Measurements from ENCODE around the gene PIP4K2A.

The PIP4K2A gene

DNA sequence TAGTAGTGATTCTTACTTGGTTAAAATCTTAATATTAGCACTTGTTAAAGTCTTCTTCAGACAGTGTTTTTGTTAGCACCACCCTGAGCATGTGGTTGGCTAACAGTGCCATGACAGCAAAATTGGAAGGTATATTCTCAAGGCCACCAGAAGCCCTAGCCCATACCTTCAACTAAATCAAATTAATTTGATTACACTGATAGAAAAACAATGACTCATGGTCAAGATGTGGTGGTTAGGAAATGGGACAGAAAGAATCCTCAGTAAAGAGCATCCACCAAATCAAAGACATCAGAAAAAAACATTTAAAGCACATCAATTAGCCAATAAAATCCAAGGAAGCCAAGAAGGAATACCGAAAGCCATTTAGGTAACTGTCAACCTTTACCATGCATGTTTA lies 75.5 kb downstream of the PIP4K2A start:
- ChIA-PET CTCF (no interaction called here), POLR2A (no interaction called here)
- TF ChIP-seq TARDBP (IDR thresholded peaks at IDR 0.05) (no peak), NFRKB (IDR thresholded peaks at IDR 0.05) (no peak), HDGF (IDR thresholded peaks at IDR 0.05; ENCODE audit: borderline replicate concordance) (no peak), BHLHE40 (IDR thresholded peaks at IDR 0.05; ENCODE audit: borderline replicate concordance) (no peak), ARNT (IDR thresholded peaks at IDR 0.05) (no peak), FOXA1 (IDR thresholded peaks at IDR 0.05) (no peak), SP1 (IDR thresholded peaks at IDR 0.05) (no peak), L3MBTL2 (conservative IDR thresholded peaks at IDR 0.05) (no peak), CTBP1 (IDR thresholded peaks at IDR 0.05; ENCODE audit: borderline replicate concordance) (no peak)
- TF ChIP-seq, protein P1, sequence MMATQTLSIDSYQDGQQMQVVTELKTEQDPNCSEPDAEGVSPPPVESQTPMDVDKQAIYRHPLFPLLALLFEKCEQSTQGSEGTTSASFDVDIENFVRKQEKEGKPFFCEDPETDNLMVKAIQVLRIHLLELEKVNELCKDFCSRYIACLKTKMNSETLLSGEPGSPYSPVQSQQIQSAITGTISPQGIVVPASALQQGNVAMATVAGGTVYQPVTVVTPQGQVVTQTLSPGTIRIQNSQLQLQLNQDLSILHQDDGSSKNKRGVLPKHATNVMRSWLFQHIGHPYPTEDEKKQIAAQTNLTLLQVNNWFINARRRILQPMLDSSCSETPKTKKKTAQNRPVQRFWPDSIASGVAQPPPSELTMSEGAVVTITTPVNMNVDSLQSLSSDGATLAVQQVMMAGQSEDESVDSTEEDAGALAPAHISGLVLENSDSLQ (IDR thresholded peaks at IDR 0.05): no peak
- no peak for DNase-seq (ENCODE audit: extremely low spot score)

DNA sequence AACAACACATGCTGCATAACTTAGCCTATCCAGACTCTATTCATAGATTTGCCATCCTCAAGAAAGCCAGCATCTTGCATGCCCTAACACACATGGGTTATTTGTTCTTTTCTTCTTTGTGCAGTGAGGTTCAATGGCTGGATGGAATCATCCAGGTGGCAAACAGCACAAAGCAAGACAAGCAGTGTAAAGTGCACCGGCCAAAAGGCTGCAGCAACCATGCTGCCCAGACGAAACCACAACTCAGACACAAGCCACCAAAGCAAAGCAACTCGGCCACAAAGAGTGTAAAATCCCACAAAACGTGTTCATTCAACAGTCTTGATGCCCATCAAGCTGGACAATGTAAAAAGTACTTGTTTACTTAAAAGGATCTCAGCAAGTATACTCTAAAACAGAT lies 76.9 kb downstream of the PIP4K2A start:
- POLR2A ChIA-PET: no interaction called here
- TF ChIP-seq BHLHE40 (IDR thresholded peaks at IDR 0.05; ENCODE audit: borderline replicate concordance) (no peak), FOXA1 (IDR thresholded peaks at IDR 0.05) (no peak), ELF4 (IDR thresholded peaks at IDR 0.05) (no peak), CTBP1 (IDR thresholded peaks at IDR 0.05; ENCODE audit: borderline replicate concordance) (no peak), SUZ12 (IDR thresholded peaks at IDR 0.05) (no peak), NFRKB (IDR thresholded peaks at IDR 0.05) (no peak), ZNF384 (IDR thresholded peaks at IDR 0.05) (no peak), TARDBP (IDR thresholded peaks at IDR 0.05) (no peak), ARNT (IDR thresholded peaks at IDR 0.05) (no peak), SP1 (IDR thresholded peaks at IDR 0.05) (no peak), HDGF (IDR thresholded peaks at IDR 0.05; ENCODE audit: borderline replicate concordance) (no peak), LEF1 (IDR thresholded peaks at IDR 0.05; ENCODE audit: borderline replicate concordance) (no peak), FOXM1 (IDR thresholded peaks at IDR 0.05; ENCODE audit: borderline replicate concordance) (no peak), L3MBTL2 (conservative IDR thresholded peaks at IDR 0.05) (no peak), FOXK2 (IDR thresholded peaks at IDR 0.05) (no peak)
- TF ChIP-seq, protein P1 (IDR thresholded peaks at IDR 0.05): no peak
- DNase-seq (ENCODE audit: extremely low spot score): no peak
- CTCF ChIA-PET: no interaction called here

GRCh38 chr10:22635650-22636049 lies 78.7 kb downstream of the PIP4K2A start:
- no peak for DNase-seq (ENCODE audit: extremely low spot score)
- TF ChIP-seq SUZ12 (IDR thresholded peaks at IDR 0.05): no peak
- no peak for TF ChIP-seq TARDBP (IDR thresholded peaks at IDR 0.05)
- TF ChIP-seq, protein P1 (IDR thresholded peaks at IDR 0.05): no peak
- TF ChIP-seq CTBP1 (IDR thresholded peaks at IDR 0.05; ENCODE audit: borderline replicate concordance): no peak
- TF ChIP-seq ZNF384 (IDR thresholded peaks at IDR 0.05): no peak
- TF ChIP-seq FOXA1 (IDR thresholded peaks at IDR 0.05): no peak
- no peak for TF ChIP-seq HDGF (IDR thresholded peaks at IDR 0.05; ENCODE audit: borderline replicate concordance)
- no peak for TF ChIP-seq BHLHE40 (IDR thresholded peaks at IDR 0.05; ENCODE audit: borderline replicate concordance)
- no peak for TF ChIP-seq FOXK2 (IDR thresholded peaks at IDR 0.05)
- no peak for TF ChIP-seq ELF4 (IDR thresholded peaks at IDR 0.05)
- no peak for TF ChIP-seq NFRKB (IDR thresholded peaks at IDR 0.05)
- TF ChIP-seq L3MBTL2 (conservative IDR thresholded peaks at IDR 0.05): no peak
- TF ChIP-seq SP1 (IDR thresholded peaks at IDR 0.05): no peak
- no peak for TF ChIP-seq LEF1 (IDR thresholded peaks at IDR 0.05; ENCODE audit: borderline replicate concordance)
- TF ChIP-seq FOXM1 (IDR thresholded peaks at IDR 0.05; ENCODE audit: borderline replicate concordance): no peak
- ChIA-PET CTCF (no interaction called here), POLR2A (no interaction called here)

DNA sequence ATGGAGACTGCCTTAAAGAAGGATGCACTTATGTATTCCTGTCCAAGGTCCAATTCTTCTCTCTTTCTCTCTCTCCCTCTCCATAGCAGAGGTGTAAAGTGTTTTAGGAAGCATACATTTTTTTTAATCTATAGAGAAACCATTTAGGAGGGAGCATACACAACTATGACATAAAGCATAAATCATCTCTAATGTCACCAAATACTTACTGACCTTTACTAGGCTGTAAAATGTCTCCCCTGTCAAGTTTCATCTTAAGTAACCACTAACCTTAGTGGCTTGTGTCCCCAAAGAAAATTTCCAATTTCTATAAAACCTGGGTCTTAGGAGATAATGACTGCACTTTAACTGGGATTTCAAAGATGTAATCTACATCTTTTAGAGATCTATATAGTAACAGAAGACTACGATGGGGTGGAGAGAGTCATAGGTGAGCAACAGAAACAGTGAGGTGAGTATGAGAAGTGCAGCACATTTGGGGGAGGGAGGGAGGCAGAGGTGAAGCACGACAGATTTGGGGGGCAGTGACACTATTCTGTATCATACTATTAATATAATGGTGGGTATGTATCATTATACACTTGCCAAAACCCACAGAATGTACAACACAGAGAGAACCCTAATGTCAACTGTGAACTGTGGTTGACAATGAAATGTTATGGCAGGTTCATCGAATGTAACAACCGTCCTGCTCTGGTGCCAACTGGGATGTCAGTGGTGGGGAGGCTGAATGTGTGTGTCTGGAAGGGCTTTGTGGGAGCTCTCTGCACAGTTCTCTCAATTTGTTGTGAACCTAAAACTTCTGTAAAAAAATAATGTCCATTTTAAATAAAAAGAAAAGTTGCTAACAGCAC lies 79.5 kb downstream of the PIP4K2A start:
- DNase-seq (ENCODE audit: extremely low spot score): no peak
- POLR2A ChIA-PET: no interaction called here
- TF ChIP-seq, protein P1 (IDR thresholded peaks at IDR 0.05): peak; percentile 75
- no peak for TF ChIP-seq FOXK2 (IDR thresholded peaks at IDR 0.05)
- CTCF ChIA-PET: no interaction called here

DNA sequence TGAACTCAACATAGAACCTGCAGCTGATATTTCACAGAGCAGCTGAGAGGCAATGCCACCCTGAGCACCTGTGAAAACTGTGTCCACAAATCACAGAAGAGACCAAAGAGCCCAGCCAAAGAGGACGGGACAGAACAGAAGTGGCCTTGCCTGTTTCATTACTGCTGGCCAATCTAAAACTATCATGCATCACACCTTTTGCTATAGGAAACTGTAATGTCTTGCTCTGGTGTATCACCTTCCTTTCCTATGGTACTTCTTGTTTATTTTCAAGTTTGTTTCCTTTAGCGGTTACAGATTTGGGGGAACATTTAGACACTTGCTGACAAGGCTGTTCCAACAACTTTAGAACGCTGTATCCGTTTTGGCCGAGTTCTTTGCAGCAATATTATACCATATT lies 80.3 kb downstream of the PIP4K2A start:
- POLR2A ChIA-PET: no interaction called here
- TF ChIP-seq, protein P1 (IDR thresholded peaks at IDR 0.05): no peak
- TF ChIP-seq FOXM1 (IDR thresholded peaks at IDR 0.05; ENCODE audit: borderline replicate concordance): no peak
- TF ChIP-seq CTBP1 (IDR thresholded peaks at IDR 0.05; ENCODE audit: borderline replicate concordance): no peak
- no peak for TF ChIP-seq ZNF384 (IDR thresholded peaks at IDR 0.05)
- no peak for TF ChIP-seq TARDBP (IDR thresholded peaks at IDR 0.05)
- no peak for TF ChIP-seq SP1 (IDR thresholded peaks at IDR 0.05)
- no peak for TF ChIP-seq HDGF (IDR thresholded peaks at IDR 0.05; ENCODE audit: borderline replicate concordance)
- TF ChIP-seq NFRKB (IDR thresholded peaks at IDR 0.05): no peak
- TF ChIP-seq FOXA1 (IDR thresholded peaks at IDR 0.05): no peak
- DNase-seq (ENCODE audit: extremely low spot score): no peak
- CTCF ChIA-PET: interaction anchor here (0.5 kb wide), 1 partner anchor 355 kb away, joined by 3 read pairs; no protein-coding TSS in a partner anchor

All from HEK293T (cell line).